NOMO-1 treated with dmso at 0.1 percent for 144 hours (cell line): Measurements from ENCODE around the gene TTC21B.
"Not testable (repeated sequence)": the region's sequence is repeated elsewhere in the genome, so short reads cannot be mapped to it uniquely, and the experiment has no call there.

Source experiments
- DNase-seq: peaks from one replicate; lab custom pipeline; 2025; ENCODE audit not compliant: unreplicated experiment; lab: John Stamatoyannopoulos, UW

Gene TTC21B

GRCh38 chr2:165953655-165954606 lies at the start of gene TTC21B:
TTC21B (minus strand) TSS chr2:165953776; CDS start chr2:165953705, 71 bp downstream.
- peak; percentile 94 for DNase-seq

- no peak for DNase-seq
These were observed 46.8 kb upstream of the TTC21B start for GRCh38 chr2:166000401-166000800.

- DNase-seq, result no peak
These were observed 37.3 kb upstream of the TTC21B start for GRCh38 chr2:165990846-165991245.

- no peak for DNase-seq
These were observed 36.3 kb upstream of the TTC21B start for GRCh38 chr2:165989851-165990250.

GRCh38 chr2:165985120-165985519 lies 31.5 kb upstream of the TTC21B start:
- no peak for DNase-seq

- DNase-seq, result not testable (repeated sequence)
These were observed 18.6 kb upstream of the TTC21B start for GRCh38 chr2:165972161-165972560.

- no peak for DNase-seq
These were observed 17.1 kb upstream of the TTC21B start for GRCh38 chr2:165970663-165971062.

GRCh38 chr2:165969227-165969626 lies 15.7 kb upstream of the TTC21B start:
- DNase-seq, result no peak

GRCh38 chr2:165967746-165968145 lies 14.2 kb upstream of the TTC21B start:
- DNase-seq, result no peak

- DNase-seq, result no peak
These were observed 8.2 kb upstream of the TTC21B start for GRCh38 chr2:165961818-165962217.

- DNase-seq, result no peak
These were observed 5.8 kb upstream of the TTC21B start for GRCh38 chr2:165959371-165959770.

GRCh38 chr2:165958313-165958960 lies 4.9 kb upstream of the TTC21B start:
- DNase-seq, result no peak

GRCh38 chr2:165957030-165957675 lies 3.6 kb upstream of the TTC21B start:
- no peak for DNase-seq

GRCh38 chr2:165953306-165953654 lies 296 bp downstream of the TTC21B start:
- no peak for DNase-seq

- DNase-seq, result no peak
These were observed 800 bp downstream of the TTC21B start for GRCh38 chr2:165952741-165953211.

GRCh38 chr2:165952085-165952484 lies 1.5 kb downstream of the TTC21B start:
- DNase-seq, result no peak

- DNase-seq, result no peak
These were observed 3.1 kb downstream of the TTC21B start for GRCh38 chr2:165950438-165950837.

GRCh38 chr2:165941827-165942226 lies 11.7 kb downstream of the TTC21B start:
- no peak for DNase-seq

GRCh38 chr2:165938237-165938636 lies 15.3 kb downstream of the TTC21B start:
- DNase-seq, result no peak

GRCh38 chr2:165933211-165933910 lies 20.2 kb downstream of the TTC21B start:
- DNase-seq, result no peak

- no peak for DNase-seq
These were observed 25.8 kb downstream of the TTC21B start for GRCh38 chr2:165927774-165928173.
